DOHH2 (cell line): Measurements from ENCODE around the gene C13orf42.

ENCODE experiments used
- CTCF ChIP-seq: fragments of 200-600 bp; sonication (generic); IDR thresholded peaks from one replicate; pipeline ENCODE4 v1.5.1; 2014; ENCODE audit warnings: antibody characterized with exemption, mild to moderate bottlenecking, low read depth, low read length; ENCODE audit not compliant: poor library complexity, severe bottlenecking
- EZH2phosphoT487 ChIP-seq: fragments of 200-600 bp; sonication (generic); IDR thresholded peaks from 2 replicates; pipeline ENCODE4 v1.6.1; 2017; ENCODE audit warnings: borderline replicate concordance, mild to moderate bottlenecking, antibody characterized with exemption, low read length, moderate library complexity, mixed read lengths

- TF ChIP-seq CTCF (no peak), EZH2phosphoT487 (no peak)
Measured at GRCh38 chr13:51067706-51068105, 43.4 kb downstream of the C13orf42 start.
